ENCODE measurements around the gene IGSF23. TPM values are rescaled to one million over a fixed set of nuclear protein-coding genes. Genes with fewer than 3 reads are reported as not detected.
"Not testable (repeated sequence)": the region's sequence is repeated elsewhere in the genome, so short reads cannot be mapped to it uniquely, and the experiment has no call there.

The IGSF23 gene
- total RNA-seq, 1 donor from 2014 or later, result not detected

- no peaks in the 10 kb centered on the region for H3K36me3 Mint-ChIP-seq (ENCODE audit: low read depth)
- no peak for DNase-seq
- H3K4me1 Mint-ChIP-seq, result no peaks in the 10 kb centered on the region
- H3K9me3 Mint-ChIP-seq, result no peaks in the 10 kb centered on the region
- no peak for TF ChIP-seq CTCF (IDR thresholded peaks at IDR 0.05)
- CTCF ChIA-PET, result interaction anchor here (0.6 kb wide), 1 partner anchor 12 kb away, joined by 3 read pairs; no protein-coding TSS in a partner anchor
- no peak overlapping the region for H3K4me3 Mint-ChIP-seq
- no peak overlapping the region for H3K27ac Mint-ChIP-seq
- peaks cover 17% of the 10 kb centered on the region for H3K27me3 Mint-ChIP-seq
- POLR2A ChIA-PET, result no interaction called here
- no peak for ATAC-seq (ENCODE audit: low read depth)
- intact Hi-C loops (cut with micrococcal nuclease), result no loop called here
These were observed 10.3 kb downstream of the IGSF23 start for GRCh38 chr19:44623626-44624025.

- Mint-ChIP-seq H3K4me3 (no peak overlapping the region), H3K27me3 (peaks cover 20% of the 10 kb centered on the region), H3K36me3 (ENCODE audit: low read depth) (no peaks in the 10 kb centered on the region), H3K27ac (no peak overlapping the region), H3K4me1 (no peaks in the 10 kb centered on the region), H3K9me3 (no peaks in the 10 kb centered on the region)
- ChIA-PET CTCF (no interaction called here), POLR2A (no interaction called here)
- no peak for TF ChIP-seq CTCF (IDR thresholded peaks at IDR 0.05)
- intact Hi-C loops (cut with micrococcal nuclease), result no loop called here
- ATAC-seq (ENCODE audit: low read depth) (no peak), DNase-seq (no peak)
These were observed 11.5 kb downstream of the IGSF23 start for GRCh38 chr19:44624840-44625354.

GRCh38 chr19:44625637-44626036, 12.3 kb downstream of the IGSF23 start:
- H3K27ac Mint-ChIP-seq; CTCF ChIA-PET; H3K4me3 Mint-ChIP-seq; DNase-seq; POLR2A ChIA-PET; intact Hi-C loops (cut with micrococcal nuclease); H3K36me3 Mint-ChIP-seq (ENCODE audit: low read depth); H3K9me3 Mint-ChIP-seq; H3K4me1 Mint-ChIP-seq; ATAC-seq (ENCODE audit: low read depth): not testable (repeated sequence)
- H3K27me3 Mint-ChIP-seq, result peaks cover 20% of the 10 kb centered on the region

GRCh38 chr19:44626048-44626624, 12.8 kb downstream of the IGSF23 start:
- ChIA-PET POLR2A (interaction anchor here (0.6 kb wide), 1 partner anchor 123 kb away, joined by 3 read pairs; the partner anchor contains the start of gene BCL3), CTCF (no interaction called here)
- intact Hi-C loops (cut with micrococcal nuclease), result no loop called here
- H3K27ac Mint-ChIP-seq, result no peak overlapping the region
- DNase-seq (no peak), ATAC-seq (ENCODE audit: low read depth) (no peak)
- H3K9me3 Mint-ChIP-seq, result no peaks in the 10 kb centered on the region
- TF ChIP-seq CTCF (IDR thresholded peaks at IDR 0.05), result no peak
- no peaks in the 10 kb centered on the region for H3K4me1 Mint-ChIP-seq
- H3K4me3 Mint-ChIP-seq, result no peak overlapping the region
- H3K27me3 Mint-ChIP-seq, result peaks cover 20% of the 10 kb centered on the region
- H3K36me3 Mint-ChIP-seq (ENCODE audit: low read depth), result no peaks in the 10 kb centered on the region

- DNase-seq (no peak), ATAC-seq (ENCODE audit: low read depth) (no peak)
- intact Hi-C loops (cut with micrococcal nuclease), result no loop called here
- ChIA-PET POLR2A (no interaction called here), CTCF (no interaction called here)
- Mint-ChIP-seq H3K4me1 (no peaks in the 10 kb centered on the region), H3K36me3 (ENCODE audit: low read depth) (no peaks in the 10 kb centered on the region), H3K27me3 (peaks cover 18% of the 10 kb centered on the region), H3K27ac (no peak overlapping the region), H3K4me3 (no peak overlapping the region), H3K9me3 (no peaks in the 10 kb centered on the region)
- TF ChIP-seq CTCF (IDR thresholded peaks at IDR 0.05), result no peak
These were observed 14.3 kb downstream of the IGSF23 start for GRCh38 chr19:44627631-44628030.

- H3K4me1 Mint-ChIP-seq, result no peaks in the 10 kb centered on the region
These were observed 15.4 kb downstream of the IGSF23 start for GRCh38 chr19:44628793-44629192.

GRCh38 chr19:44631611-44632010, 18.2 kb downstream of the IGSF23 start:
- peaks cover 31% of the 10 kb centered on the region for H3K27me3 Mint-ChIP-seq
- H3K9me3 Mint-ChIP-seq; intact Hi-C loops (cut with micrococcal nuclease); H3K36me3 Mint-ChIP-seq (ENCODE audit: low read depth); POLR2A ChIA-PET; H3K4me3 Mint-ChIP-seq; CTCF ChIA-PET; ATAC-seq (ENCODE audit: low read depth); H3K27ac Mint-ChIP-seq; DNase-seq; H3K4me1 Mint-ChIP-seq: not testable (repeated sequence)

More at GRCh38 chr19:44628793-44629192, 15.4 kb downstream of the IGSF23 start:
- ChIA-PET CTCF (no interaction called here), POLR2A (no interaction called here)
- intact Hi-C loops (cut with micrococcal nuclease), result no loop called here
- DNase-seq, result no peak
- H3K27ac Mint-ChIP-seq, result no peak overlapping the region
- no peaks in the 10 kb centered on the region for H3K36me3 Mint-ChIP-seq (ENCODE audit: low read depth)
- ATAC-seq (ENCODE audit: low read depth), result no peak
- H3K4me3 Mint-ChIP-seq, result no peak overlapping the region
- TF ChIP-seq CTCF (IDR thresholded peaks at IDR 0.05), result no peak
- no peaks in the 10 kb centered on the region for H3K9me3 Mint-ChIP-seq
- H3K27me3 Mint-ChIP-seq, result peaks cover 15% of the 10 kb centered on the region

GRCh38 chr19:44634058-44634457, 20.7 kb downstream of the IGSF23 start:
- ATAC-seq (ENCODE audit: low read depth); H3K27ac Mint-ChIP-seq; H3K9me3 Mint-ChIP-seq; POLR2A ChIA-PET; DNase-seq; H3K36me3 Mint-ChIP-seq (ENCODE audit: low read depth); H3K4me1 Mint-ChIP-seq; H3K4me3 Mint-ChIP-seq; intact Hi-C loops (cut with micrococcal nuclease); CTCF ChIA-PET: not testable (repeated sequence)
- peaks cover 21% of the 10 kb centered on the region for H3K27me3 Mint-ChIP-seq

Data from activated B cell treated with CpG ODN at 0.5 μM for 24 hours (primary cell).